Peyer's patch (tissue), 4 donors: ENCODE measurements around the gene ARHGEF1. TPM values are rescaled to one million over a fixed set of nuclear protein-coding genes. Genes with fewer than 3 reads are reported as not detected.

Experiments
- DNase-seq, 3 donors: peaks; one replicate each; pipeline ENCODE4 v3.0.0-alpha.2; 2017 to 2019
- H3K27ac ChIP-seq, 4 donors: fragments of 200-600 bp; sonication (generic); one replicate each; pipeline ENCODE4 v1.5.1; 2016 to 2019
- H3K27me3 ChIP-seq, 2 donors: fragments of 200-600 bp; sonication (generic); one replicate each; pipeline ENCODE4 v1.5.1; 2019
- H3K36me3 ChIP-seq, 3 donors: fragments of 200-600 bp; sonication (generic); one replicate each; pipeline ENCODE4 v1.5.1; 2016 to 2019
- H3K4me1 ChIP-seq, 4 donors: fragments of 200-600 bp; sonication (generic); one replicate each; pipeline ENCODE4 v1.5.1; 2016 to 2019
- H3K4me3 ChIP-seq, 4 donors: fragments of 200-600 bp; sonication (generic); 1 replicate in 3 of 4; 2 replicates in 1 of 4; pipeline ENCODE4 v1.5.1; 2016 to 2019; ENCODE audit warnings: mild to moderate bottlenecking in 1 of 4
- H3K9me3 ChIP-seq, 4 donors: fragments of 200-600 bp; sonication (generic); one replicate each; pipeline ENCODE4 v1.5.1; 2016 to 2019; ENCODE audit warnings: mild to moderate bottlenecking in 1 of 4
- CTCF ChIP-seq, 6 experiments: fragments of 450-650 bp in 4 of 6; fragments of 200-600 bp in 2 of 6; sonication (generic) in 1 of 6; IDR thresholded peaks; one replicate each; pipeline ENCODE4 v1.5.1; 2017 to 2019; ENCODE audit warnings: antibody characterized with exemption in 6 of 6, mild to moderate bottlenecking in 3 of 6, moderate library complexity in 1 of 6
- POLR2A ChIP-seq, 2 donors: fragments of 450-650 bp; IDR thresholded peaks; one replicate each; pipeline ENCODE4 v1.5.1; 2017; ENCODE audit warnings: antibody characterized with exemption in 2 of 2, mild to moderate bottlenecking in 2 of 2, moderate library complexity in 2 of 2
- total RNA-seq, 4 donors: library from RNA; depleted of rRNA; stranded (reverse); fragments of >200 nt; gene quantifications; one replicate each; pipeline ENCODE4 v1.1.0, GENCODE V29; 2016

The ARHGEF1 gene
- total RNA-seq, 4 donors from 2014 or later = 90.0 to 368 (median 148) TPM

DNA sequence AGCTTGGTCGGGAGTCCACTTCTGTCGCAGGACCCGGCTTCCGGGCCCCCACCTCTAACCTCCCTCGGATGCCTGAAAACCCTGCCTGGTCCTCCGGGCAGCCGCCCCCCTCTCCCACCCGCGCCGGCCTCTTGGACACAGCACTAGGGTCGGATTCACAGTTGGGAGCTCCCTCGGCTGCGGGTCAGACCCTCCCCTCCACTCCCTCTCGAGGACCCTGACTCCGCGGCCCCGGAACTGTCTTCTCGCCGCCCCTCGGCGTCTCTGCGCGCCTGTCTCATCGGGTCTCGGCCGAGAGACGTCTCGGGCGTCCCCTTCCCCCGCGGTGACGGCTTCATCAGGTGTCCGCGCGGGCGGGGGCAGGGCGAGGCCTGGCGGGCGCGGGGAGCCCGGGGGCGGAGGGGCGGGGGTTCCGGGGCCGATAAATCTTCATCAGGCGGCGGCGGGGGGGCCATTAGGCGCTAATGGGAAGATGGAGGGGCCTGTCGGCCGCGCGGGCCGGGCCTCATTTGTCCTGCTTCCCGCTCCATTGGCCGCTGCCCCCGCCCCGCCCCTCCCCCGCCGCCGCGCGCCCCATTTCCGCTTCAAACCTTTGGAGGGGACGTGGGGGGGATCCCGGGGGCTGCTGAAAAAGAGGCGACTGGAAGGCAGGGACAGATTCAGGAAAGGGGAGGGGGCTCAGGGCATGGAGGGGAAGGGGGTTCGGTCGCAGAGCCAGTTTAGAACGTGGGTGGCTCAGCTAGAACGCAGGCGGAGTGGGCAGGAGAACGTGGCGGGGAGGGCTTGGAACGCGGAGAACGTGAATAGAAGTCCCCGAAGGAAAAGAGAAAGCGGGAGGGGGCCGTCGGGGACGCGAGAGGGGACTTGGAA lies 57.1 kb downstream of the ARHGEF1 start:
- H3K9me3 ChIP-seq = no peaks in the 10 kb centered on the region
- no peak for TF ChIP-seq POLR2A (IDR thresholded peaks at IDR 0.05)
- no peak for TF ChIP-seq CTCF (IDR thresholded peaks at IDR 0.05)
- peak; percentile 49 to 78 (median 66) for DNase-seq
- peak overlapping the region; percentile 18 to 77 (median 40) for H3K27ac ChIP-seq
- peak overlapping the region; percentile 42 to 62 (median 54) for H3K4me3 ChIP-seq
- H3K4me1 ChIP-seq = peaks cover 0 to 26% (median 10%) of the 10 kb centered on the region in 4 donors
- H3K36me3 ChIP-seq = no peaks in the 10 kb centered on the region
- peaks cover 0 to 22% of the 10 kb centered on the region in 2 donors for H3K27me3 ChIP-seq

DNA sequence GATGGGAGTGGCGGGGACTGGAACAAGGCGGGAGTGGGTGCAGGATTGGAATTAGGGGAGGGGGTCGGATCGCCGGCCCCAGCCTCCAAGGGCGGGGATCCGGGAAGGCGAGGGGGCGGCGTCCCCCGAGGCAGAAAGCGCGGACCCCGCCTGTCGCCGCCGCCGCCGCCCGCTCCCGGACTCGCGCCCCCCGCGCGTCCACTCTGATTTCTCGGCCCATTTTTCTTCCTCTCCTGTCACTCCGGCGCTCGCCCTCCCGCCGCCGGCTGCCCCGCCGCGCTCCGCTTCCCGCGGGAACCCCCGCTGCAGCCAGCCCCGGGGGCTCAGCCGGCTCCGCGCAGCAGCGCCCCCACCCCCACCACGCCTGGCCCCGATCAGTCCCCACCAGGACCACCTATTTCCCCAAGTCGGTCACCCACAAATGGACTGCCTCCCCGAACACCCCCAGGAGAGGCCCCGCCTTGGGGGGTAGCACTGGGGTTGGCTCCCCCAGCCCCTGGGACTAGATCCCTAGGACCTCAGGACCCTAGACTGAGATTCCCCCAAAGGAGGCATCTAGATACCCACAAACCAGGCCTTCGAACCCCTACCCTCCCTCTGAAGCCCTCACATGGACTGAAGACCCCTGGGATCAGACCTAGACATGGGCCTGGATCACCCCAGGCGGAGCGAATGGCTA lies 57.9 kb downstream of the ARHGEF1 start:
- DNase-seq = no peak
- Histone ChIP-seq H3K27me3 (peaks cover 0 to 18% of the 10 kb centered on the region in 2 donors), H3K27ac (peak overlapping the region in 3 of 4 donors; percentile 38 to 77 (median 42)), H3K4me3 (peak overlapping the region; percentile 42 to 62 (median 54)), H3K36me3 (no peaks in the 10 kb centered on the region), H3K9me3 (no peaks in the 10 kb centered on the region), H3K4me1 (peaks cover 0 to 22% (median 12%) of the 10 kb centered on the region in 4 donors)
- TF ChIP-seq POLR2A (IDR thresholded peaks at IDR 0.05) (no peak), CTCF (IDR thresholded peaks at IDR 0.05) (no peak)

DNA sequence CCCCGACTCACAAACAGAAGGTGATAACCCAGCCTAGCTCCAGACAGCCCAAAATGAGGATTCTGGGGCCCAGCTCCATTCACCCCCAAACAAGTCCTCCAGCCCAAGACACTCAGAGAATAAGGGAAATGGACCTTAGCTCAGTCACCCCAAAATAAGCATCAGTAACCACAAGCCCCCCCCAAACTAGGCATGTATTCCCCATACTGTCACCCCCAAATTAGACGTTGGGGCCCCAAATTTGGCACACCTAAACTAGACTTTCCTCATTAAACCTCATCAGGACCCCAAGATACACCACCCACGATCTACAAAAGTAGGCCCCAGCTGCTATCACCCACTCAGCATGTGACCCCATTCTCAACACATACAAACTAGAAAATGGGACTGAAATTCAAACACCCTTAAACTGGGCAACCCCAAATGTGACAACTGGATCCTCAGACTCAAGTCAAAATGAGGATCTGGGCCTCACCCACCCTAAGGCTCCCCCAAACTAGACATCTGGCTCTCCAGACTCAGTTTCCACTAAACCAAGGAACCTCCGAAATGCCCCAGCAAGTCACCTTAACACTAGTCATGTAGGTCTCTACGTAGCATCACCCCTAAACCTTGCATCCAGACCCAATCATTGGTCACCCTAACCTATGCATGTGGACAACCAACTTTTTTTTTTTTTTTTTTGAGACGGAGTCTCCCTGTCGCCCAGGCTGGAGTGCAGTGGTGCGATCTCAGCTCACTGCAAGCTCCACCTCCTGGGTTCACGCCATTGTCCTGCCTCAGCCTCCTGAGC lies 58.6 kb downstream of the ARHGEF1 start:
- Histone ChIP-seq H3K27me3 (peaks cover 0 to 15% of the 10 kb centered on the region in 2 donors), H3K36me3 (no peaks in the 10 kb centered on the region), H3K9me3 (no peaks in the 10 kb centered on the region), H3K4me1 (peaks cover 0 to 19% (median 18%) of the 10 kb centered on the region in 4 donors), H3K4me3 (no peak overlapping the region), H3K27ac (peak overlapping the region in 2 of 4 donors; percentile 38 to 77)
- TF ChIP-seq CTCF (IDR thresholded peaks at IDR 0.05) (no peak), POLR2A (IDR thresholded peaks at IDR 0.05) (no peak)
- DNase-seq = no peak

DNA sequence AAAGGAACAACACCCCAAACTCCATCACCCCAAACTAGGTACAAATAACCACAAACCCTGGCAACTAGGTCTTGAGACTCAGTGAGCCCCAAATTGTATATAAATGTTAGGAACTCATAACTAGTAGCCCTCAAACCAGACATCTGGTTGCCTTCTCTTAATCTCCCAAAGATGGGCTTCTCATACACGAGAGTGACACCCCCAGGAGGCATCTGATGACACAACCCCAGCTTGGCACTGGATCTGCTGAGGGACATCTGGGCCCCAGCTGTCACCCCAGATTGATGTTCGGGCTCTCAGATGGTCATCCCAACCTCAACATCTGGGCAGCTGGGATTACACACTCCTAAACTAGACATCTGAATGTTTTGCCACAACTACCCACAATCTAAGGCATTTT lies 61.4 kb downstream of the ARHGEF1 start:
- Histone ChIP-seq H3K9me3 (no peaks in the 10 kb centered on the region), H3K4me1 (peaks cover 0 to 23% (median 19%) of the 10 kb centered on the region in 4 donors), H3K4me3 (no peak overlapping the region), H3K27ac (peak overlapping the region in 3 of 4 donors; percentile 60 to 76 (median 75)), H3K36me3 (no peaks in the 10 kb centered on the region), H3K27me3 (peaks cover 0 to 15% of the 10 kb centered on the region in 2 donors)
- no peak for DNase-seq
- TF ChIP-seq CTCF (IDR thresholded peaks at IDR 0.05) = no peak
- no peak for TF ChIP-seq POLR2A (IDR thresholded peaks at IDR 0.05)

DNA sequence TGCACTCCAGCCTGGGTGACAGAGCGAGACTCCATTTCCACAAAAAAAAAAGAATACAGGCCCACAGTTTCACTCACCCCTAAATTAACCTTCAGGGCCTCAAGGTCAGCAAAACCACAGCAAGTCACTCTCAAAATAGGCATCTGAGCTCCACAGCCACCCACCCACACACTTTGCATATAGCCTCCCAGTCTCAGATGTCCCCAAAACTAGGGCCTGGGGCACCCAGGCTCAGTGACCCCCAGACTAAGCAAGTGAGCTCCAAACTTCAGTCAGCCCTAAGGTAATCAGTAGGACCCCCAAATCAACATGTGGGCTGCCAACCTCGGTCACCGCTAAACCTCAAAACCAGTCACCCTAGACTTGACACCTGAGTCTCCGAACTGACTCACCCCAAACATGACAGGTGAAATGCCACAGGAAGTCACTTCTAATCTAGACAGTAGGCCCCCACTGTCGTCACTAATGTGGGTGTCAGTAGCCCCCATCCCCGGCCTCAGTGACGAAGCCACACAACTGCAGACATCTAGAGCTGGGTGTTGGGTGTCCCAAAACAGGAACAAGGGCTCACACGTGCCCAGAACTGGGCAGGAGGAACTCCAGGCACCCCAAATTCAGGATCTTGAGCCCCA lies 62.3 kb downstream of the ARHGEF1 start:
- Histone ChIP-seq H3K36me3 (no peaks in the 10 kb centered on the region), H3K4me3 (no peak overlapping the region), H3K4me1 (peaks cover 0 to 23% (median 15%) of the 10 kb centered on the region in 4 donors), H3K27me3 (peaks cover 0 to 8% of the 10 kb centered on the region in 2 donors), H3K9me3 (no peaks in the 10 kb centered on the region), H3K27ac (peak overlapping the region; percentile 38 to 76 (median 68))
- peak; percentile 53 to 97 (median 97) for DNase-seq
- no peak for TF ChIP-seq POLR2A (IDR thresholded peaks at IDR 0.05)
- TF ChIP-seq CTCF (IDR thresholded peaks at IDR 0.05) = no peak
